ENCODE results near the gene TMEM8B. TPM values are rescaled to one million over a fixed set of nuclear protein-coding genes. Genes with fewer than 3 reads are reported as not detected.

Gene TMEM8B
- total and polyA plus RNA-seq, 8 donors: 4.9 to 17.2 (median 7.5) TPM

- Histone ChIP-seq H3K36me3 (no peaks in the 10 kb centered on the region), H3K27ac (no peak overlapping the region), H3K9me3 (no peaks in the 10 kb centered on the region), H3K27me3 (no peaks in the 10 kb centered on the region), H3K4me1 (no peaks in the 10 kb centered on the region), H3K4me3 (no peak overlapping the region)
- TF ChIP-seq CTCF (IDR thresholded peaks at IDR 0.05): no peak
- intact Hi-C loops (cut with DNase I): loop anchor here (5.0 to 10.0 kb wide), 3 partner anchors 81 to 99 kb away; partner anchors contain the start of gene OR13J1 (in 1 of the 3)
- DNase-seq: no peak
- ATAC-seq: no peak
- no peak for FAIRE-seq
- WGBS, 2 donors: 79 to 82% methylated on average over 2 of the region's 2 CpGs
Measured at GRCh38 chr9:35793461-35793860, 35.6 kb upstream of the TMEM8B start.

DNA sequence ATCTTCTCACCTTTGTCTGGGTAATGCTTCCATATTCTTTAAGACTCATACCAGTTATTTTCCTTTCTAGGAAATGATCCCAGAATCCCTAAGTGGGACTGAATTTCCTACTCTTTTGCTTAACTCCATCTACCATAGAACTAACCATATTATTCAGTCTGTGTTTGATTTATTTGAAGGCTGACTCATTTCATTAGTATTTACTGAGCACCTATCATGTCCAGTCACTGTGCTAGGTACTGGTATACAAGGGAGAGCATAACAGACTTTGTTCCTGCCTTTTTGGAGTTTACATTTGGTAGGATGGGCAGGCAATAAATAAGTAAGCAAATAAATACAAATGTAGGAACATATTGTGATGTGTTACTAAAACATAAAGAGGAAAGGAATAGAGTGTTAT lies 33.3 kb upstream of the TMEM8B start:
- intact Hi-C loops (cut with DNase I): loop anchor here in 1 of 3 donors (10.0 kb wide), 1 partner anchor 79 kb away; the partner anchor contains the start of gene OR13J1
- DNase-seq (no peak), FAIRE-seq (no peak), ATAC-seq (no peak)
- H3K4me1 ChIP-seq: no peaks in the 10 kb centered on the region
- no peak for TF ChIP-seq CTCF (IDR thresholded peaks at IDR 0.05)
- H3K27me3 ChIP-seq: no peaks in the 10 kb centered on the region
- H3K9me3 ChIP-seq: no peaks in the 10 kb centered on the region
- no peaks in the 10 kb centered on the region for H3K36me3 ChIP-seq
- H3K27ac ChIP-seq: no peak overlapping the region
- no peak overlapping the region for H3K4me3 ChIP-seq

- Histone ChIP-seq H3K9me3 (no peaks in the 10 kb centered on the region), H3K27ac (no peak overlapping the region), H3K4me3 (no peak overlapping the region), H3K36me3 (no peaks in the 10 kb centered on the region), H3K27me3 (no peaks in the 10 kb centered on the region), H3K4me1 (no peaks in the 10 kb centered on the region)
- WGBS, 2 donors: 79 to 80% methylated on average over 6 of the region's 6 CpGs
- no peak for TF ChIP-seq CTCF (IDR thresholded peaks at IDR 0.05)
- FAIRE-seq: no peak
- intact Hi-C loops (cut with DNase I): loop anchor here in 1 of 3 donors (10.0 kb wide), 1 partner anchor 77 kb away; the partner anchor contains the start of gene OR13J1
- no peak for DNase-seq
- ATAC-seq: peak in 1 of 4 donors; percentile 16
Measured at GRCh38 chr9:35797311-35798109, 31.5 kb upstream of the TMEM8B start.

DNA sequence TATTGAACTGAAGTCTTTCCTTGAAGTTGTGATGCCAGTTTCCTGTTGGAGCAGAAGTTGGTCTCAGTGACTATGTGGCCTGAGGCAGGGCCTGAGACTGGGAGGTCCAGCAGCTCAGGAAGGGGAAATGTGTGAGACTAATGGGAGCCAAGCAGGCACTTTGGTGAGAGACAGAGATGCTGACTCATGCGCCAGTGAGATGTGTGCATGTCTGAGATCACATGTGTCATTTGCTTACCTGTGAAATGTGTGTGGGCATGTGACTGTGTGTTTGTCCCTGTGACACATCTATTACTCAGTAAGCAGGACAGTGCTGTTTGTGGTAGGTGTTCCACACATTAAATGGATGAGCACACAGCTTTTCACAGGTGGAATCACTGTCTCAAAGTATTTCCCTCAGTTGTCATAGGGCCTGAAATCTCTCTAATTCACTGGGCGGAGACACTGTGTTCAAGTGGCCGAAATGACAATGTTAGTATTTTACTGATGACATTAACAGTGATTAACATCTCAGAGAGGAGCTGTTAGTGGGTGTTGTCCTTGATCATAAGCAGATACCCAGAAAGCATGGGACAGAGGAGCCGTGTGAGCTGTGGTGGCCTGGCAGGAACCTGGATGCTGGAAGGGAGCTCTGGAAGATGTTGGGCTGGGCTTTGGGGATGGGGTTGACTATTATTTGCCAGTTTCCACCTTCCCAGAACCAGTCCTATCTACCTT lies 30.2 kb upstream of the TMEM8B start:
- TF ChIP-seq CTCF (IDR thresholded peaks at IDR 0.05): no peak
- intact Hi-C loops (cut with DNase I): loop anchor here in 1 of 3 donors (10.0 kb wide), 1 partner anchor 76 kb away; the partner anchor contains the start of gene OR13J1
- Histone ChIP-seq H3K27me3 (no peaks in the 10 kb centered on the region), H3K4me1 (no peaks in the 10 kb centered on the region), H3K4me3 (no peak overlapping the region), H3K9me3 (no peaks in the 10 kb centered on the region), H3K36me3 (no peaks in the 10 kb centered on the region), H3K27ac (no peak overlapping the region)
- DNase-seq (no peak), ATAC-seq (peak in 3 of 4 donors; percentile 16 to 68 (median 60)), FAIRE-seq (no peak)
- WGBS, 2 donors: 89 to 93% methylated on average over 4 of the region's 4 CpGs

Measured in pancreas (tissue), 10 donors.